Fibroblast of lung (primary cell): Measurements from ENCODE around the gene AGAP1. TPM values are rescaled to one million over a fixed set of nuclear protein-coding genes. Genes with fewer than 3 reads are reported as not detected.
A peak's percentile ranks its signal among the peaks of the same experiment; 100 is the strongest.

Source experiments
- DNase-seq, 2 donors: peaks; one replicate each; pipeline versions ENCODE4 v3.0.0 to v3.0.0-alpha.2; 2010; ENCODE audit warnings: low read depth in 2 of 2
- H2AFZ ChIP-seq: 2 replicates; pipeline ENCODE4 v1.5.1; 2012; ENCODE audit warnings: low read length, control low read depth, inconsistent platforms
- H3K27ac ChIP-seq: 2 replicates; pipeline ENCODE4 v1.5.1; 2011; ENCODE audit warnings: low read length, control low read depth; ENCODE audit not compliant: insufficient read depth
- H3K27me3 ChIP-seq: 2 replicates; pipeline ENCODE4 v1.5.1; 2011; ENCODE audit warnings: mild to moderate bottlenecking, low read length; ENCODE audit not compliant: control insufficient read depth, insufficient read depth
- H3K36me3 ChIP-seq: 2 replicates; pipeline ENCODE4 v1.5.1; 2011; ENCODE audit warnings: low read length; ENCODE audit not compliant: control insufficient read depth, insufficient read depth
- H3K4me1 ChIP-seq: 2 replicates; pipeline ENCODE4 v1.5.1; 2011; ENCODE audit warnings: low read length; ENCODE audit not compliant: control insufficient read depth, insufficient read depth; ENCODE audit errors: extremely low read depth
- H3K4me2 ChIP-seq: 2 replicates; pipeline ENCODE4 v1.5.1; 2011; ENCODE audit warnings: low read length, control low read depth; ENCODE audit not compliant: insufficient read depth; ENCODE audit errors: extremely low read depth
- H3K4me3 ChIP-seq, 4 experiments: fragments of 200-600 bp in 1 of 4; sonication (generic) in 1 of 4; replicated peaks in 1 of 4; 2 replicates each; pipeline ENCODE4 v1.5.1; 2011 to 2016; ENCODE audit warnings: low read length in 4 of 4, low read depth in 3 of 4, mild to moderate bottlenecking in 3 of 4, control low read depth in 2 of 4, inconsistent platforms in 1 of 4, mixed read lengths in 1 of 4; ENCODE audit not compliant: insufficient read depth in 1 of 4; ENCODE audit errors: control extremely low read depth in 1 of 4
- H3K79me2 ChIP-seq: 2 replicates; pipeline ENCODE4 v1.5.1; 2012; ENCODE audit warnings: mild to moderate bottlenecking, low read length, inconsistent platforms; ENCODE audit not compliant: control insufficient read depth, insufficient read depth
- H3K9ac ChIP-seq: 2 replicates; pipeline ENCODE4 v1.5.1; 2011; ENCODE audit warnings: mild to moderate bottlenecking, low read length, control low read depth; ENCODE audit not compliant: insufficient read depth
- H3K9me3 ChIP-seq: 2 replicates; pipeline ENCODE4 v1.5.1; 2012; ENCODE audit warnings: low read depth, low read length; ENCODE audit not compliant: control insufficient read depth, insufficient read depth
- H4K20me1 ChIP-seq: 2 replicates; pipeline ENCODE4 v1.5.1; 2011; ENCODE audit warnings: low read length; ENCODE audit not compliant: control insufficient read depth, insufficient read depth; ENCODE audit errors: extremely low read depth
- CTCF ChIP-seq, 2 donors: IDR thresholded peaks in 1 of 2; conservative IDR thresholded peaks in 1 of 2; 1 replicate in 1 of 2; 2 replicates in 1 of 2; pipeline ENCODE4 v1.5.1; 2011 to 2012; ENCODE audit warnings: low read length in 2 of 2, control low read depth in 1 of 2, inconsistent platforms in 1 of 2, low read depth in 1 of 2, mild to moderate bottlenecking in 1 of 2
- EZH2 ChIP-seq: IDR thresholded peaks from 2 replicates; pipeline ENCODE4 v1.5.1; 2012; ENCODE audit warnings: low read length, control low read depth, mild to moderate bottlenecking; ENCODE audit errors: missing control alignments
- polyA plus RNA-seq, 2 donors: library from polyadenylated mRNA; depleted of rRNA in 1 of 2; stranded (reverse) in 1 of 2; unstranded in 1 of 2; fragments of >200 nt; gene quantifications; 2 replicates each; pipeline ENCODE4 v1.2.1, GENCODE V29; 2011 to 2012; ENCODE audit warnings: missing spikeins in 1 of 2
- total RNA-seq: library from RNA; depleted of rRNA; stranded (reverse); fragments of >200 nt; gene quantifications from 2 replicates; pipeline ENCODE4 v1.2.1, GENCODE V29; 2014

The AGAP1 gene
- total and polyA plus RNA-seq, 2 donors (not counting 1 experiment from before 2014, with no cell fraction given) = 10.6 to 14.0 TPM

GRCh38 chr2:235774153-235774870 lies 280.5 kb downstream of the AGAP1 start:
- no peak overlapping the region for H3K4me2 ChIP-seq
- no peaks in the 10 kb centered on the region for H3K4me1 ChIP-seq
- no peaks in the 10 kb centered on the region for H3K9me3 ChIP-seq
- H2AFZ ChIP-seq = no peak overlapping the region
- no peaks in the 10 kb centered on the region for H4K20me1 ChIP-seq
- no peak for DNase-seq
- no peaks in the 10 kb centered on the region for H3K79me2 ChIP-seq
- H3K4me3 ChIP-seq = no peak overlapping the region
- H3K27ac ChIP-seq = no peak overlapping the region
- no peaks in the 10 kb centered on the region for H3K27me3 ChIP-seq
- H3K36me3 ChIP-seq = no peaks in the 10 kb centered on the region
- H3K9ac ChIP-seq = no peak overlapping the region
- no peak for TF ChIP-seq CTCF (conservative IDR thresholded peaks at IDR 0.05 in 1 of 2, IDR thresholded peaks at IDR 0.05 in 1 of 2; ENCODE audit: low read depth in 1 of 2, low read length in 2 of 2)
- no peak for TF ChIP-seq EZH2

- DNase-seq = no peak
- Histone ChIP-seq H2AFZ (no peak overlapping the region), H3K27me3 (no peaks in the 10 kb centered on the region), H3K79me2 (no peaks in the 10 kb centered on the region), H4K20me1 (no peaks in the 10 kb centered on the region), H3K9me3 (no peaks in the 10 kb centered on the region), H3K36me3 (no peaks in the 10 kb centered on the region), H3K4me2 (no peak overlapping the region), H3K9ac (no peak overlapping the region), H3K27ac (no peak overlapping the region), H3K4me1 (no peaks in the 10 kb centered on the region), H3K4me3 (no peak overlapping the region)
- TF ChIP-seq CTCF (conservative IDR thresholded peaks at IDR 0.05 in 1 of 2, IDR thresholded peaks at IDR 0.05 in 1 of 2; ENCODE audit: low read depth in 1 of 2, low read length in 2 of 2) (no peak), EZH2 (no peak)
Observed at GRCh38 chr2:235776531-235776930, 282.7 kb downstream of the AGAP1 start.

GRCh38 chr2:235779444-235779896 lies 285.6 kb downstream of the AGAP1 start:
- H3K36me3 ChIP-seq = no peaks in the 10 kb centered on the region
- no peaks in the 10 kb centered on the region for H3K4me1 ChIP-seq
- H2AFZ ChIP-seq = no peak overlapping the region
- TF ChIP-seq CTCF (conservative IDR thresholded peaks at IDR 0.05 in 1 of 2, IDR thresholded peaks at IDR 0.05 in 1 of 2; ENCODE audit: low read depth in 1 of 2, low read length in 2 of 2) = peak; percentile 90 to 92
- no peak for TF ChIP-seq EZH2
- H3K79me2 ChIP-seq = no peaks in the 10 kb centered on the region
- H3K9me3 ChIP-seq = no peaks in the 10 kb centered on the region
- H3K27me3 ChIP-seq = no peaks in the 10 kb centered on the region
- no peak overlapping the region for H3K4me3 ChIP-seq
- no peak overlapping the region for H3K4me2 ChIP-seq
- H3K27ac ChIP-seq = no peak overlapping the region
- H4K20me1 ChIP-seq = no peaks in the 10 kb centered on the region
- no peak overlapping the region for H3K9ac ChIP-seq
- peak; percentile 54 to 60 for DNase-seq
